Mesenchymal stem cell (in vitro differentiated cells and primary cell): ENCODE results near the gene PPP2R5B.

Experiments
- DNase-seq: peaks from one replicate; pipeline ENCODE4 v3.0.0-alpha.2; 2013
- H2AFZ ChIP-seq: one replicate; pipeline ENCODE4 v1.6.1; 2013; ENCODE audit warnings: low read depth, mild to moderate bottlenecking, control low read depth, inconsistent platforms, low read length, moderate library complexity
- H2AK5ac ChIP-seq: 2 replicates; pipeline ENCODE4 v1.6.1; 2013; ENCODE audit warnings: low read length, moderate library complexity, mild to moderate bottlenecking, inconsistent platforms; ENCODE audit not compliant: severe bottlenecking
- H2BK120ac ChIP-seq: one replicate; pipeline ENCODE4 v1.6.1; 2013; ENCODE audit warnings: low read depth, mild to moderate bottlenecking, inconsistent platforms, low read length, moderate library complexity
- H2BK12ac ChIP-seq, 2 experiments: one replicate each; pipeline ENCODE4 v1.6.1; 2013; ENCODE audit warnings: inconsistent platforms in 2 of 2, low read length in 2 of 2, mild to moderate bottlenecking in 2 of 2, moderate library complexity in 2 of 2, control low read depth in 1 of 2
- H2BK15ac ChIP-seq: one replicate; pipeline ENCODE4 v1.6.1; 2013; ENCODE audit warnings: mild to moderate bottlenecking, low read depth, inconsistent platforms; ENCODE audit not compliant: poor library complexity, severe bottlenecking
- H2BK5ac ChIP-seq: 2 replicates; pipeline ENCODE4 v1.6.1; 2013; ENCODE audit warnings: low read depth, mild to moderate bottlenecking, low read length, control low read depth, inconsistent platforms; ENCODE audit not compliant: poor library complexity, severe bottlenecking
- H3K14ac ChIP-seq, 2 experiments: one replicate each; pipeline ENCODE4 v1.6.1; 2013; ENCODE audit warnings: inconsistent platforms in 2 of 2, low read length in 2 of 2, control low read depth in 1 of 2, mild to moderate bottlenecking in 1 of 2, moderate library complexity in 1 of 2
- H3K18ac ChIP-seq, 2 experiments: one replicate each; pipeline ENCODE4 v1.6.1; 2013; ENCODE audit warnings: inconsistent platforms in 2 of 2, low read length in 2 of 2, control low read depth in 1 of 2, low read depth in 1 of 2, mild to moderate bottlenecking in 1 of 2
- H3K23ac ChIP-seq, 2 experiments: one replicate each; pipeline ENCODE4 v1.6.1; 2013; ENCODE audit warnings: inconsistent platforms in 2 of 2, low read length in 2 of 2, mild to moderate bottlenecking in 2 of 2, moderate library complexity in 2 of 2, control low read depth in 1 of 2
- H3K27ac ChIP-seq: 2 replicates; pipeline ENCODE4 v1.5.1; 2013; ENCODE audit warnings: mild to moderate bottlenecking, moderate library complexity, low read length, control low read depth, inconsistent platforms; ENCODE audit not compliant: poor library complexity, severe bottlenecking
- H3K27me3 ChIP-seq, 2 experiments: 2 replicates each; pipeline versions ENCODE4 v1.6.1 to v1.7.0; 2013; ENCODE audit warnings: low read length in 2 of 2, mild to moderate bottlenecking in 2 of 2, moderate library complexity in 2 of 2, control low read depth in 1 of 2, inconsistent platforms in 1 of 2; ENCODE audit not compliant: control insufficient read depth in 1 of 2, insufficient read depth in 1 of 2
- H3K36me3 ChIP-seq, 2 experiments: 2 replicates each; pipeline versions ENCODE4 v1.6.1 to v1.7.0; 2013; ENCODE audit warnings: low read length in 2 of 2, control low read depth in 1 of 2, inconsistent platforms in 1 of 2, low read depth in 1 of 2, mild to moderate bottlenecking in 1 of 2; ENCODE audit not compliant: insufficient read depth in 2 of 2, control insufficient read depth in 1 of 2
- H3K4ac ChIP-seq, 2 experiments: one replicate each; pipeline ENCODE4 v1.6.1; 2013; ENCODE audit warnings: inconsistent platforms in 2 of 2, low read length in 2 of 2, mild to moderate bottlenecking in 2 of 2, moderate library complexity in 2 of 2, control low read depth in 1 of 2, low read depth in 1 of 2
- H3K4me1 ChIP-seq: 2 replicates; pipeline ENCODE4 v1.6.1; 2013; ENCODE audit warnings: low read depth, low read length, control low read depth; ENCODE audit not compliant: control insufficient read depth, insufficient read depth
- H3K4me2 ChIP-seq: 2 replicates; pipeline ENCODE4 v1.6.1; 2013; ENCODE audit warnings: low read length, mild to moderate bottlenecking, inconsistent platforms; ENCODE audit not compliant: poor library complexity, severe bottlenecking
- H3K4me3 ChIP-seq, 2 experiments: 2 replicates each; pipeline versions ENCODE4 v1.5.1 to v1.7.0; 2013; ENCODE audit warnings: low read length in 2 of 2, mild to moderate bottlenecking in 2 of 2, control low read depth in 1 of 2, low read depth in 1 of 2; ENCODE audit not compliant: insufficient read depth in 1 of 2
- H3K79me1 ChIP-seq: replicated peaks from 2 replicates; pipeline ENCODE4 v1.6.1; 2013; ENCODE audit warnings: mild to moderate bottlenecking, control low read depth, low read length, inconsistent platforms; ENCODE audit not compliant: poor library complexity, severe bottlenecking
- H3K9ac ChIP-seq: 2 replicates; pipeline ENCODE4 v1.7.0; 2013; ENCODE audit warnings: mild to moderate bottlenecking, low read length, moderate library complexity
- H3K9me3 ChIP-seq: 2 replicates; pipeline ENCODE4 v1.7.0; 2013; ENCODE audit warnings: mild to moderate bottlenecking, low read length; ENCODE audit not compliant: control insufficient read depth
- H4K8ac ChIP-seq: one replicate; pipeline ENCODE4 v1.6.1; 2013; ENCODE audit warnings: inconsistent platforms, mild to moderate bottlenecking, low read length, moderate library complexity
- H4K91ac ChIP-seq: one replicate; pipeline ENCODE4 v1.6.1; 2013; ENCODE audit warnings: mild to moderate bottlenecking, low read length, inconsistent platforms
- WGBS: methylation state at CpG from one replicate; pipeline ENCODE4 v1.1.7; 2013; ENCODE audit warnings: mixed read lengths; 5-methylcytosine and 5-hydroxymethylcytosine counted together

PPP2R5B gene

DNA sequence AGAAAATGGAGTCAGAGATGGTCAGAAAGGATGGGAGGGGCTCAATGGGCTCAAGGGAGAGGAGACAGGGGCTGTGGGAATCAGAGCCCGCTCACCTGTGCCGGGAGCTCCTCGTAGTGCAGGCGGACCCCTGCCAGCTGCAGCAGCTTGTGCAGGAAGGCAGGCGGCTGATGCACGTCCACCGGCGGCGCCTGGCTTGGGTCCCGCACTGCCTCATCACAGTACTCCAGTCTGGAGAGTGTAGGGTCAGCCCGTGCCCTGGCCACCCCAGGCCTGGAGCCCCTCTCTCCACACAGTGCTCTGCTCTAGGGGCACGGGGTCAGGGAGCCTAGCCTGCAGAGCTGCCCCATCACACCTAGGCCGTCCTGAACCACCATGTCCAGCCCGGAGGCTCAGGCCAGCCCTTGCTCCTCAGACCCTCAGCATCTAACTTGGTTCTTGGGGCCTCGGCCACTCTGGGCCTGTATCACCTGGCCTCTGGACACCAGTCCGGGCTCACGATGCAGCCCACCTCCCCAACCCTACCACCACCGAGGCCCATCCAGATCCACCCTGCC, 11.2 kb upstream of the PPP2R5B start:
- peaks cover 60% of the 10 kb centered on the region in 2 experiments for H3K36me3 ChIP-seq
- no peak overlapping the region for H3K4ac ChIP-seq
- H4K8ac ChIP-seq = no peak overlapping the region
- no peak overlapping the region for H2BK5ac ChIP-seq
- no peak overlapping the region for H3K18ac ChIP-seq
- no peak for DNase-seq
- no peak overlapping the region for H2BK15ac ChIP-seq
- H3K9me3 ChIP-seq = no peaks in the 10 kb centered on the region
- 90% methylated on average over 18 of the region's 18 CpGs for WGBS
- no peak overlapping the region for H4K91ac ChIP-seq
- H3K4me2 ChIP-seq = no peak overlapping the region
- no peak overlapping the region for H3K9ac ChIP-seq
- no peak overlapping the region for H3K4me3 ChIP-seq
- H3K14ac ChIP-seq = no peak overlapping the region
- H2BK120ac ChIP-seq = no peak overlapping the region
- H3K23ac ChIP-seq = no peak overlapping the region
- no peak overlapping the region for H2AK5ac ChIP-seq
- no peak overlapping the region for H3K27ac ChIP-seq
- no peak overlapping the region for H2AFZ ChIP-seq
- H3K79me1 ChIP-seq = peaks cover 25% of the 10 kb centered on the region
- H3K27me3 ChIP-seq = no peaks in the 10 kb centered on the region
- H2BK12ac ChIP-seq = no peak overlapping the region
- H3K4me1 ChIP-seq = peaks cover 14% of the 10 kb centered on the region

DNA sequence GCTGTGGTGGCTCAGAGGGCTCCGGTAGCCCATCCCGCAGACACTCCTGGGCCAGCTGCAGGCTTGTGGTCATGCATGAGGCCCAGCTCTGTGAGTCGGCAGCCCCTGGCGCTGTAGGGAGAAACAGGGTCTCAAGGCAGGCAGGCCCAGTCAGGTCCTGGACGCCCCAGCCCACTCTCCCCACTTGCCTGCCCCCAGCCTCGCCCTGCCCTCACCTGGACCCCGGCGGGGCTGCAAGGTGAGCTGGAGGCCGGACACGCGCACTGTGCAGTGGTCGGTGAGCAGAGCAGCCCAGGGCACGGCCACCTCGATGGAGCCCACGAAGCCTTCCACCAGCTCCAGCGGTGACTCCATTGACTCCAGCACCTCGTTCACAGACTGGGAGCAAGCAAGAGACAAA, 10.4 kb upstream of the PPP2R5B start:
- no peak overlapping the region for H3K27ac ChIP-seq
- WGBS = 97% methylated on average over 17 of the region's 17 CpGs
- H2AK5ac ChIP-seq = no peak overlapping the region
- H3K14ac ChIP-seq = no peak overlapping the region
- H2BK120ac ChIP-seq = no peak overlapping the region
- H4K8ac ChIP-seq = no peak overlapping the region
- DNase-seq = no peak
- peaks cover 16% of the 10 kb centered on the region for H3K4me1 ChIP-seq
- H2BK12ac ChIP-seq = no peak overlapping the region
- no peak overlapping the region for H3K23ac ChIP-seq
- H3K4me3 ChIP-seq = no peak overlapping the region
- no peak overlapping the region for H2BK5ac ChIP-seq
- no peak overlapping the region for H3K4me2 ChIP-seq
- no peak overlapping the region for H3K4ac ChIP-seq
- no peak overlapping the region for H2AFZ ChIP-seq
- peaks cover 51 to 52% of the 10 kb centered on the region in 2 experiments for H3K36me3 ChIP-seq
- H3K27me3 ChIP-seq = no peaks in the 10 kb centered on the region
- no peak overlapping the region for H3K18ac ChIP-seq
- H3K79me1 ChIP-seq = peaks cover 26% of the 10 kb centered on the region
- no peak overlapping the region for H2BK15ac ChIP-seq
- no peaks in the 10 kb centered on the region for H3K9me3 ChIP-seq
- H4K91ac ChIP-seq = no peak overlapping the region
- no peak overlapping the region for H3K9ac ChIP-seq

DNA sequence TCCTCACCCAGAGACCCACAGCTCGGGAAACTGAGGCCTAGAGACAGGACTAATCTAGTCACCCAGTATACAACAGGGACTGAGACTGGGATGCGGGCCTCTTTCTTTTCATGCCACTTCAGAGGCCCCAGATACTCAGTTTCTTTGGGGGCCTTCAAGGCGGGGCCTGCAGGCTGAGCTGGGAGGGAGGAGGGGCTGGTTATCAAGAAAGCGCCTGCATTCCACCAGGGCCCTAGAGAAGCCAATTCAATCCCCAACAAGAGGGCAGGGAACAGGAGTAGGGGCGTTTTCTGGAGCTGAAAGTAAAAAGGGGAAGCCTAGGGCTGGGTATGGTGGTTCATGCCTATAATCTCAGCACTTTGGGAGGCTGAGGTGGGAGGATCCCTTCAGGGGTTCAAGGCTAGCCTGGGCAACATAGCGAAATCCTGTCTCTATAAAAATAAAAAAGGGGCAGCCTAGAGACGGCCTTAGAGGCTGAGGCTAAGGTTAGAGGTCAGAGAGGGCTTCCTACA, 9.1 kb upstream of the PPP2R5B start:
- peaks cover 16% of the 10 kb centered on the region for H3K4me1 ChIP-seq
- H3K36me3 ChIP-seq = peaks cover 38 to 39% of the 10 kb centered on the region in 2 experiments
- H4K8ac ChIP-seq = no peak overlapping the region
- H2BK15ac ChIP-seq = peak overlapping the region; percentile 29
- no peak overlapping the region for H2BK120ac ChIP-seq
- H2BK5ac ChIP-seq = no peak overlapping the region
- no peak overlapping the region for H3K14ac ChIP-seq
- no peak overlapping the region for H3K4ac ChIP-seq
- H3K18ac ChIP-seq = peak overlapping the region in 1 of 2 experiments; percentile 11
- no peak overlapping the region for H2AK5ac ChIP-seq
- no peak overlapping the region for H4K91ac ChIP-seq
- H3K23ac ChIP-seq = no peak overlapping the region
- no peaks in the 10 kb centered on the region for H3K27me3 ChIP-seq
- no peak overlapping the region for H2BK12ac ChIP-seq
- DNase-seq = no peak
- peak overlapping the region in 1 of 2 experiments; percentile 100 for H3K4me3 ChIP-seq
- H2AFZ ChIP-seq = no peak overlapping the region
- 89% methylated on average over 7 of the region's 7 CpGs for WGBS
- H3K4me2 ChIP-seq = peak overlapping the region; percentile 90
- no peaks in the 10 kb centered on the region for H3K9me3 ChIP-seq
- H3K9ac ChIP-seq = peak overlapping the region; percentile 98
- no peak overlapping the region for H3K27ac ChIP-seq
- peaks cover 26% of the 10 kb centered on the region for H3K79me1 ChIP-seq

DNA sequence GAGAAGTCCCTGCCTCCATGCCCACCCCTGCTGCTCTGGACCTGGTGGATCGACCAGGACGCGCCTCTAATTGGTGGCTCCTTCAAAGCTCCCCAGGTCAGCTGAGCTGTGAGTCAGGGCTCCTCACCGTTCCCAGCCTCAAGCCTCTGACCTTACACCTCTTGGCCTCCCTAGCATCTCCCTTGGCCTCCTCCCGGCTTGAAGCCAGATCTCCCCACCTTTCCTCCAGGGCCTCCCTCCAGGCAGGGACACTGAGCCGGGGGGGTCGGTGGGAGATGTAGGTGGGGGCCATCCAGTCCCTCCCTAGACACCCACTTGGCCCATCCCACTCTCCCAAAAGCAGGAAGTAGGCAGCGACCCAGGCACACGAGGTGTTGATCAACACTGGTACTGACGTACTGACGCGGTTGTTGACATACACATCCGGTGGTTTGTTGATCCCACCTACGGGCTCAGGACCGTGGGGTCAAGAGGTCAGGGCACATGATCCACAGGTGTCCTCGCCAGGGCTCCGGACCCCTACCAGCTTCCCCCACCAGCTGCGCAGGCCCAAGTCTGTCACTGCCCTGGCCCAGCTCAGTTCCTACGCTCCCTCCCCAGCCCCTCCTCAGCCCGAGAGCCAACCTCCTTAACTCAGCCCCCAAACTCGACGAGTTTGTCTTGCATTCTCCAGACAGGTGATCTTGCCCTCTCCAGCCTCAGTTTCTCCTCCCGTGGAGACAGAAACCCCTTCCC, 8.3 kb upstream of the PPP2R5B start:
- H4K91ac ChIP-seq = no peak overlapping the region

More for the DNA sequence above, 8.3 kb upstream of the PPP2R5B start:
- no peak overlapping the region for H2BK15ac ChIP-seq
- DNase-seq = peak; percentile 66
- peak overlapping the region; percentile 87 to 100 for H3K4me3 ChIP-seq
- H2BK5ac ChIP-seq = no peak overlapping the region
- H4K8ac ChIP-seq = peak overlapping the region; percentile 53
- peaks cover 16% of the 10 kb centered on the region for H3K4me1 ChIP-seq
- peaks cover 26% of the 10 kb centered on the region for H3K79me1 ChIP-seq
- peak overlapping the region in 1 of 2 experiments; percentile 93 for H3K14ac ChIP-seq
- H2AK5ac ChIP-seq = peak overlapping the region; percentile 15
- peak overlapping the region; percentile 79 for H2AFZ ChIP-seq
- no peak overlapping the region for H2BK120ac ChIP-seq
- H3K18ac ChIP-seq = peak overlapping the region; percentile 46 to 95
- peaks cover 30 to 31% of the 10 kb centered on the region in 2 experiments for H3K36me3 ChIP-seq
- H3K27ac ChIP-seq = no peak overlapping the region
- H2BK12ac ChIP-seq = peak overlapping the region in 1 of 2 experiments; percentile 39
- H3K27me3 ChIP-seq = no peaks in the 10 kb centered on the region
- peak overlapping the region; percentile 90 for H3K4me2 ChIP-seq
- WGBS = 10% methylated on average over 19 of the region's 23 CpGs
- H3K9ac ChIP-seq = peak overlapping the region; percentile 98
- peak overlapping the region in 1 of 2 experiments; percentile 70 for H3K23ac ChIP-seq
- H3K9me3 ChIP-seq = no peaks in the 10 kb centered on the region
- peak overlapping the region; percentile 25 to 74 for H3K4ac ChIP-seq
